ENCODE measurements around the gene STEAP3.

STEAP3 gene

GRCh38 chr2:119177171-119177837 is 46.3 kb upstream of the STEAP3 start:
- no peak for TF ChIP-seq TAF1 (IDR thresholded peaks at IDR 0.05; ENCODE audit: borderline replicate concordance, insufficient read depth, low read length)
- no peak for TF ChIP-seq POLR2AphosphoS5 (IDR thresholded peaks at IDR 0.05; ENCODE audit: low read depth, low read length)
- no peak for TF ChIP-seq FOXP2 (optimal IDR thresholded peaks at IDR 0.05; ENCODE audit: borderline replicate concordance, extremely low read depth, extremely low read length, insufficient read depth)
- TF ChIP-seq SIN3A (IDR thresholded peaks at IDR 0.05; ENCODE audit: borderline replicate concordance, insufficient read depth, low read length) = no peak
- TF ChIP-seq REST (IDR thresholded peaks at IDR 0.05; ENCODE audit: insufficient read depth in 1 of 2, low read depth in 2 of 2, low read length in 2 of 2) = no peak

GRCh38 chr2:119177838-119178190 is 45.8 kb upstream of the STEAP3 start:
- TF ChIP-seq POLR2AphosphoS5 (IDR thresholded peaks at IDR 0.05; ENCODE audit: low read depth, low read length) (no peak), TAF1 (IDR thresholded peaks at IDR 0.05; ENCODE audit: borderline replicate concordance, insufficient read depth, low read length) (no peak), FOXP2 (optimal IDR thresholded peaks at IDR 0.05; ENCODE audit: borderline replicate concordance, extremely low read depth, extremely low read length, insufficient read depth) (no peak), REST (IDR thresholded peaks at IDR 0.05; ENCODE audit: insufficient read depth in 1 of 2, low read depth in 2 of 2, low read length in 2 of 2) (no peak), SIN3A (IDR thresholded peaks at IDR 0.05; ENCODE audit: borderline replicate concordance, insufficient read depth, low read length) (no peak)

GRCh38 chr2:119178776-119179175 is 44.9 kb upstream of the STEAP3 start:
- TF ChIP-seq REST (IDR thresholded peaks at IDR 0.05; ENCODE audit: insufficient read depth in 1 of 2, low read depth in 2 of 2, low read length in 2 of 2) = no peak
- no peak for TF ChIP-seq POLR2AphosphoS5 (IDR thresholded peaks at IDR 0.05; ENCODE audit: low read depth, low read length)
- no peak for TF ChIP-seq FOXP2 (optimal IDR thresholded peaks at IDR 0.05; ENCODE audit: borderline replicate concordance, extremely low read depth, extremely low read length, insufficient read depth)
- no peak for TF ChIP-seq SIN3A (IDR thresholded peaks at IDR 0.05; ENCODE audit: borderline replicate concordance, insufficient read depth, low read length)
- TF ChIP-seq TAF1 (IDR thresholded peaks at IDR 0.05; ENCODE audit: borderline replicate concordance, insufficient read depth, low read length) = no peak

- TF ChIP-seq SIN3A (IDR thresholded peaks at IDR 0.05; ENCODE audit: borderline replicate concordance, insufficient read depth, low read length) = no peak
- TF ChIP-seq FOXP2 (optimal IDR thresholded peaks at IDR 0.05; ENCODE audit: borderline replicate concordance, extremely low read depth, extremely low read length, insufficient read depth) = no peak
- TF ChIP-seq POLR2AphosphoS5 (IDR thresholded peaks at IDR 0.05; ENCODE audit: low read depth, low read length) = no peak
- TF ChIP-seq REST (IDR thresholded peaks at IDR 0.05; ENCODE audit: insufficient read depth in 1 of 2, low read depth in 2 of 2, low read length in 2 of 2) = no peak
- TF ChIP-seq TAF1 (IDR thresholded peaks at IDR 0.05; ENCODE audit: borderline replicate concordance, insufficient read depth, low read length) = no peak
Measured at GRCh38 chr2:119179202-119179601, 44.4 kb upstream of the STEAP3 start.

All from PFSK-1 (cell line).